A549 (cell line): Measurements from ENCODE around the gene CAMTA1.

Source experiments
- CBX2 ChIP-seq: fragments of 200-600 bp; sonication (generic); IDR thresholded peaks from 2 replicates; pipeline ENCODE4 v1.6.1; 2016; ENCODE audit warnings: low read depth, mild to moderate bottlenecking, borderline replicate concordance
- CHD2 ChIP-seq: fragments of 150-350 bp; IDR thresholded peaks from 2 replicates; pipeline ENCODE4 v1.6.1; 2014; ENCODE audit warnings: low read length; ENCODE audit not compliant: partially characterized antibody
- CTCF ChIP-seq: fragments of >200 bp; sonication (Bioruptor Twin); formaldehyde crosslinking; IDR thresholded peaks from 3 replicates; pipeline ENCODE4 v1.5.1; 2016
- EP300 ChIP-seq, 2 experiments: fragments of >200 bp; sonication (Bioruptor Twin); formaldehyde crosslinking; IDR thresholded peaks; 2 replicates in 1 of 2; 3 replicates in 1 of 2; pipeline ENCODE4 v1.6.1; 2016 to 2017
- KDM5A ChIP-seq: fragments of 200-600 bp; sonication (generic); IDR thresholded peaks from 2 replicates; pipeline ENCODE4 v1.6.1; 2016; ENCODE audit warnings: antibody characterized with exemption, mild to moderate bottlenecking
- POLR2AphosphoS2 ChIP-seq: conservative IDR thresholded peaks from 2 replicates; pipeline ENCODE4 v1.6.1; 2012; ENCODE audit warnings: low read length, improper control_type of control experiment, inconsistent platforms
- SMC3 ChIP-seq: fragments of >200 bp; sonication (Bioruptor Twin); formaldehyde crosslinking; IDR thresholded peaks from 3 replicates; pipeline ENCODE4 v1.6.1; 2018; ENCODE audit warnings: inconsistent platforms

DNA sequence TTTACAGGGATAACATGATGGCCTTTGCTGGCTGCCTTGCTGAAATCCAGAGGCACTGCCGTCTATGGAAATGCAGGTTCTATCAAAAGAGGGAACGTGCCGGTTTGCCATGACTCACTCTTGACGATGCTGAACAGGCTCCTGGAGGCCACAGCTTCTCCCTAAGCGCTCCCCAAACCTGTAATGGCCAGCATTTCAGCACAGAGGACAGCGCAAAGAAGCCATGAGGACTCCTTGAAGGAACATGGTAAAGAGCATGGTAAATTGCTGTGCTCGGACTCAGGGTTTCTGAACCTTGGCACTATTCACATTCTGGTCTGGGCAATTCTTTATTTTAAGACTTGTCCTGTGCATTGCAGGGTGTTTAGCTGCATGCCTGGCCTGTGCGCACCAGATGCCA, 217.5 kb downstream of the CAMTA1 start:
- TF ChIP-seq EP300 (IDR thresholded peaks at IDR 0.05) (no peak), POLR2AphosphoS2 (no peak), CBX2 (no peak), CTCF (no peak), SMC3 (no peak), CHD2 (no peak), KDM5A (no peak)
